NCI-H345 treated with DMSO at 0.1 percent for 48 hours (cell line): Measurements from ENCODE around the gene ARHGEF12.

Experiments used
- DNase-seq: peaks from one replicate; lab custom pipeline; 2025; ENCODE audit not compliant: unreplicated experiment; lab: John Stamatoyannopoulos, UW

Gene ARHGEF12

GRCh38 chr11:120335908-120336640 lies at the start of gene ARHGEF12:
ARHGEF12 (plus strand) TSS chr11:120336413; CDS start chr11:120337244, 831 bp downstream.
- peak; percentile 78 for DNase-seq

- DNase-seq, result no peak
These were observed 48.2 kb upstream of the ARHGEF12 start for GRCh38 chr11:120288021-120288420.

GRCh38 chr11:120289426-120289825 lies 46.8 kb upstream of the ARHGEF12 start:
- DNase-seq, result no peak

GRCh38 chr11:120290956-120291355 lies 45.3 kb upstream of the ARHGEF12 start:
- DNase-seq, result no peak

GRCh38 chr11:120293038-120293800 lies 43.0 kb upstream of the ARHGEF12 start:
- DNase-seq, result no peak

- DNase-seq, result no peak
These were observed 42.1 kb upstream of the ARHGEF12 start for GRCh38 chr11:120294096-120294495.

- DNase-seq, result no peak
These were observed 41.1 kb upstream of the ARHGEF12 start for GRCh38 chr11:120295099-120295498.

- DNase-seq, result no peak
These were observed 39.7 kb upstream of the ARHGEF12 start for GRCh38 chr11:120296554-120296953.

- DNase-seq, result no peak
These were observed 37.8 kb upstream of the ARHGEF12 start for GRCh38 chr11:120298461-120298860.

- DNase-seq, result no peak
These were observed 34.0 kb upstream of the ARHGEF12 start for GRCh38 chr11:120302001-120302805.

- peak; percentile 19 for DNase-seq
These were observed 33.1 kb upstream of the ARHGEF12 start for GRCh38 chr11:120303004-120303637.

GRCh38 chr11:120304526-120304925 lies 31.7 kb upstream of the ARHGEF12 start:
- no peak for DNase-seq

- DNase-seq, result no peak
These were observed 30.9 kb upstream of the ARHGEF12 start for GRCh38 chr11:120305286-120305685.

- DNase-seq, result no peak
These were observed 29.5 kb upstream of the ARHGEF12 start for GRCh38 chr11:120306519-120307242.

GRCh38 chr11:120307476-120307875 lies 28.7 kb upstream of the ARHGEF12 start:
- DNase-seq, result no peak

GRCh38 chr11:120308081-120308480 lies 28.1 kb upstream of the ARHGEF12 start:
- DNase-seq, result no peak

GRCh38 chr11:120310870-120311269 lies 25.3 kb upstream of the ARHGEF12 start:
- no peak for DNase-seq

- DNase-seq, result no peak
These were observed 21.4 kb upstream of the ARHGEF12 start for GRCh38 chr11:120314861-120315260.

GRCh38 chr11:120316880-120317688 lies 19.1 kb upstream of the ARHGEF12 start:
- no peak for DNase-seq
